ENCODE results near the gene EPHB1.
A peak's percentile ranks its signal among the peaks of the same experiment; 100 is the strongest.

EPHB1 gene

DNA sequence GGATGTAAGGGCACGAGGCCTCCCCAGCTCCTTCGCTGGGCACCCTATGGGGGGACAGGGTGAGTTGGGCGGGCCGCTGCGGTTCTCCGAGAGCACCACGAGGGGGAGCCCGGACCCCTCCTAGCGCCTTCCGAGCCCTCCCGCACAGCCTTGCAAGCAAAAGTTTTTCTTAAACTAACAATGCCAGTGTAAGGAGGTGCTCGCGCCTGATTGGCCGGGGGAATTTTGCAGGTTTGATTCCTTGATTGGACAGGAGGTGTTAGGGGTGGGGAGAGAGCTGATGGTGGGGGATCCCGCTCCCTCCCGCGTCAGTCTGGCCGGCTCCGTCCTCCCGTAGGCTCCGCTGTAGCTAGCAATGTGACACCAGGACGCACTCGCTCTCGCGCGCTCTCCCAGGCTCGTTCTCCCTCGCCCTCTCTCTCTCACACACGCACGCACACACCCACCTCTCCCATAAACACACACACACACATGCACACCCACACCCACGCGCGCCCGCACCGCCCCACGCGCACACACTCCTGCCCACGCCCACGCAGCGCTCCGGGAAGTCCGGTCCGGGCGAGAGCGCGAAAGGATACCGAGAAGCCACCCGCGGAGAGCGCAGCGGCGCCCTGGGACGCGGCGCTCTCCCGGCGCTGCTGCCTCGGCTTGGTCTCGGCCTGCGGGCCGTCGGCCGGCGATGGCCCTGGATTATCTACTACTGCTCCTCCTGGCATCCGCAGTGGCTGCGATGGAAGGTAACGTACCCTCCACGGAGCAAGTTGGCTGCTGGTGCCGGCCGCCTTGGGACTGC lies at the start of gene EPHB1:
EPHB1 (plus strand) TSS at position 311 of the 796 bp plus-strand sequence.
- DNase-seq (ENCODE audit: low spot score), result peak; percentile 91

DNA sequence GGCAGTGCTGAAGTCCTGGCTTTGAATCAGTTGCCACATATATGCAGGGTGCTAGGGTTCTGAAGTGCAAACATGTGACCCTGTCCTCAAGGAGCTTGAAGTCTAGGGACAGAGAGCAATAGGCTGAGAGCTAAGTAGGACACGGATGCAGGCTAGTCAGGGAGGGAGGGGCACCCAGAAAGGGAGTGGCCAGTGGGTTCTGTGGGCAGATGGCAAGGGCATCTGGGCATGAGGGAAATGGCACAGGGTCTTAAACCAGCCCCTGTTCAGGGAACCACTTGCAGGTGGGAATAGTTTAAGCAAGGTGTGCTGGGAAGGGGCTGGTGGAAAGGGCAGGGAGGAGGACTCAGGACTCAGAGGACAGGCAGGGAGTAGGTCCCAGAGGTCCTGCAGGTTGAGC lies 46.4 kb upstream of the EPHB1 start:
- DNase-seq (ENCODE audit: low spot score), result no peak

DNA sequence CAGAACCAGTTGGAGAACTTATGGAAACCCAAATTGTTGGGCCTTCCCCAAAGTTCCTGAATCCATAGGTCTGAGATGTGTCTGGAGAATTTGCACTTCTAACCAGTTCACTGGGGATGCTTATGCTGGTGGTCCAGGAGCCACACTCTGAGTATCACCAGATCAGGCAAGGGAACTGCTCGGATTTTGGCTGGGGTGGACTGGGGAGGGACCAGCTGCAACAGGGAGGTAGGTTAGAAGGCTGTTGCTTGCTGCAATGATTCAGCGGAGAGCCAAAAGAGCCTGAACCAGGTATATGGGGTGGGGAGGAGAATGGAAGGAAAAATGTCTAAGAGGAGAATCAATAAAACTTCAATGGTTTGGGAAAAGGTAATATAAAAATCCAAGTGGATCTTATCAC lies 45.9 kb upstream of the EPHB1 start:
- no peak for DNase-seq (ENCODE audit: low spot score)

- no peak for DNase-seq (ENCODE audit: low spot score)
These were observed 45.1 kb upstream of the EPHB1 start for GRCh38 chr3:134749802-134750553.

DNA sequence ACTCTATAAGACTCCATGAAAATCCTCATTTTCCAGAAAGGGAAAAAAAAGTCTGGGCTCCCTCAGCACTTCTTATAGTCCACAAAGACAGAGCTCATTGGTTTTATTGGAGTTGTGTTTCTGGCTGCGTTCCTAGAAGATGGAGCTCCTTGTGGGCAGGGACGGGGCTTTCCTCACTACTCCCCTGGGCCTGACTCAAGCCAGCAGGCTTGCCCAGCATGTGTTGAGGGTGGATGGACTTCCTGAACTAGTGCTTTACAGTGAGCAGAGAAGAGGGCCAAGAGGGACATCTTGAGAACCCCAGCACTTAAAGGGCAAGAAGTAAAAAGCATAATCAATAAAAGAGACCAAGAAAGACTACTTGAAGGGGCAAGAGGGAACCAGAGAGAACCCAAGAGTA lies 43.2 kb upstream of the EPHB1 start:
- DNase-seq (ENCODE audit: low spot score), result no peak

GRCh38 chr3:134752761-134753461 lies 42.1 kb upstream of the EPHB1 start:
- DNase-seq (ENCODE audit: low spot score), result no peak

DNA sequence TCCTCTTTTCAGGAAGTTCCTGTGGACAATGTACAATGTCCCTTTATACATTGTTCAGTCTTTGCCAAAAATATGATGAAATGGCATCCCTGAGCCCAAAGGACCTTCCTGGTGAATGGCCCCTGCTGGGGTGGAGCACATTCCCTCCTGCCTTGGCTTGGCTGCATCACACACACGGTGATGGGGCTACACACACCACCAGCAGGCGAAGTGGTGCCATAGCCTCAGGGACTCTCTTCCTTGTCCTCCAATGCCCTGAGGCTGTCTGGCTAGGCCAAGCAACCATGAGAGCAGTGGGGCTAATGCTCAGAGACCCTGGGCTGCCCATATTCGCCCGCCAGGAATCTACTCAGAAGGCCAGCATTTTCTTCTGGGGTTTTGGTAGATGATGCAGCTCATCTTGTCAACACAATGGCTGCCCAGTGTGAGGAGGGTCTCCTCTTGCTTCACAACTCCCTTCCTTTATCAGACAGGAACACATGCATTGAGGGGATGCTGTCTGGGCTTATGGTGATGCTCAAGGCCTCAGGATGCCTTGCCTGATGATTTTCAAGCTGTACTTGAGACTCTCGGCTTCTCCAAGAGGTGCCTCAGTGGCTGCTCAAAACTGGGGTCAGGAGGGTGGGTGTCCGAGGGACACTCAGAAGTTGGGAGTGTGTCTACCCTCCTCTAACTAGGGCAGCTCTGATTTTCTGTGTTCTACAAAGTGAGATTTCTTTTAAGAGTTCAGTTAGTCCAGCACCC lies 40.9 kb upstream of the EPHB1 start:
- no peak for DNase-seq (ENCODE audit: low spot score)

DNA sequence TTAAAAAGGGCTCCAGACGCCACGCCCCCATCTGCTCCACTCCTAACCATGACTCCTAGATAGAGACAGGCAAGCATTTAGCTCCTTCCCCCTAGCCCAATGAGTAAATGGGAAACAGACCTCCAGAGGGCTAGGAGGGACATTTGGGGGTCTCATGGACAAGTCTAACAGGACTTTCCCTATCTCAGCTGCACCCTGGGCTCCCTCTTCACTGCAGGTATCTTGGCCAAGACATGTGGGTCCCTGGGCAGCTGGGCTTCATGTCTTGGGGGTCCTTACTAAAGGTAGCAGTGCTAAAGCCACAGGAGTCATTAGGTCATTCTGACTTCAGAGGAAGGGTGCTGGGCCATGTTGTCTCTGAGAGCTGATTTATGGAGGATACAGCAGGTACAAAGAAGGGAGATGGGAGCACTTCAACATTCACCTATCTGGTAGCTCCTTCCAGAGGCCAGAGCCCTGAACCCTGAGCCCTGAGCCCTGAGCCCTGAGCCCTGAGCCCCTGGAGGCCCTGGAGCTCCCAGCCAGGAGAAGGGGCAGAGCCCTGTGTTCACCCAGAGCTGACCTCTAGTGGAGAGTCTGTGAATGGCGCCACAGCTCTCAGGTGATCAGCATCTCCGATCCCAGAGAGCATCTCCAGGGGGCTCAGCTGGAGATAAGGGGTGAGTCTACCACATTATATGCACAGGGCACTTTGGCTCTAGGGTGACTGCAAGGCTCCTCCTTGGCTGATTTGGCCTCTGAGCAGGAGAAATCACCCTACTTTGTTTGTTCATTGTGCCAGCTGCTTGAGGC lies 40.1 kb upstream of the EPHB1 start:
- DNase-seq (ENCODE audit: low spot score), result peak; percentile 59

GRCh38 chr3:134755821-134756220 lies 39.2 kb upstream of the EPHB1 start:
- no peak for DNase-seq (ENCODE audit: low spot score)

DNA sequence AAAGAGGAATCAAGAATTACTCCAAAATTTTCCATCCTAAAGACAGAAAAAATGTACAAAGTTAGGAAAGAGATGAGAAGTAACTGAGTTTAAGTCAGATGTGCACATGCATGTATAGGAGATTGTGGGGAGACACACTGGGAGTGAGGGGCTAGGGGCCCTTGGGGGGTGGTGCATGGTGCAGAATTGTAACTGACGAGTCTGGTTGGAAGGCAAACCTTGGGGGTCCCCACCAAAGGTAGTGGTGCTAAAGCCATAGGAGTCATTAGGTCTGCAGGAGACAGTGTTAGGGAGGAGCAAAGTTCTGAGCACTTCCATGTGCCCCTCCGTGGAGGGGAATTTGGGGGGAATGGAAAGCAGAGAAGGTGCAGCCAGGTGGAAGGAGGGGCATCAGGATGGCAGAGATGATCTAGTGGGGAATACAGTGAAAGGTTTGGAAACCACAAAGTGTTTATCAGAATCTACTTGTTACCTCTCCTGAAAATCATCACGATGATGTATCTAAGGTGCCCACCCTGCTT lies 37.5 kb upstream of the EPHB1 start:
- no peak for DNase-seq (ENCODE audit: low spot score)

- no peak for DNase-seq (ENCODE audit: low spot score)
These were observed 33.8 kb upstream of the EPHB1 start for GRCh38 chr3:134761213-134761612.

DNA sequence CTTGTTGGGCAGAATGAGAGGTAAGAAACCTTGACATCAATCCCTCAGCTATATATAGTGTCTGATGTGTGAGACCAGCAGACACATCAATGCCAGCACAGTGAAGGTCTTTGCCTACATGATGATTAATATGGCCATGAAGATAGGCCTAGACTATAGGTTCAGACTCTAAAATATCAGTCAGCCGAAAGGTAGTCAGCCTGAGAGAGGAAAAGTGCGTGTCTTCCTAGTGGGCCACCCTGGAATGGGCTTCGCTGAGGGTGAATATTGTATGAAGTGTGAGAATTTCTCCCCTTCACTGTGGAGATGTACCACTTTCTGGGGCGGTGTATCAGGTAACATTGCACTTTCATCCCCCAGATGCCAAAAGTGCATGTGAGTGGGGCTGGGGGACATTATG lies 33.0 kb upstream of the EPHB1 start:
- DNase-seq (ENCODE audit: low spot score), result no peak

- no peak for DNase-seq (ENCODE audit: low spot score)
These were observed 29.6 kb upstream of the EPHB1 start for GRCh38 chr3:134765468-134765867.

DNA sequence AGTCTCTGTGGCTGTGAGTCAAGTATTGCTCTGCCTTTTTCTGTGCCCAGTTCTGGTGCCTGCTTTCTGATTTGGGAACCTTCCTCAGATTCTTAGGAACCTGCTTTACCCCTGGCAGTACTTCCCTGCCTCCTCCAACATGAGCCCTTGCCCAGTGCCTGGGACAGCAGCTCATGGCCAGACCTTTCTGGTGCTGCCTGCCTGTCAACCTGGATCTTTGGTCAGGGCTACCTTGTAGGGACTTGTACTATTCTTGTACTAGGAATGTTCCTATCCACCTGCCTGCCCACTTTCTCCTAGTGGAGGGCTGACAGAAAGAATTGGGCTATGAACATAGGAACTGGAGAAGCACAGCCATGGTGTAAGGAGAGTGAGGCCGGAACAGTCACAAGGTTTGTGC lies 28.8 kb upstream of the EPHB1 start:
- DNase-seq (ENCODE audit: low spot score), result no peak

GRCh38 chr3:134768116-134768515 lies 26.9 kb upstream of the EPHB1 start:
- no peak for DNase-seq (ENCODE audit: low spot score)

GRCh38 chr3:134768837-134769236 lies 26.2 kb upstream of the EPHB1 start:
- DNase-seq (ENCODE audit: low spot score), result no peak

- no peak for DNase-seq (ENCODE audit: low spot score)
These were observed 25.7 kb upstream of the EPHB1 start for GRCh38 chr3:134769287-134769868.

GRCh38 chr3:134772011-134772410 lies 23.0 kb upstream of the EPHB1 start:
- DNase-seq (ENCODE audit: low spot score), result no peak

- no peak for DNase-seq (ENCODE audit: low spot score)
These were observed 22.5 kb upstream of the EPHB1 start for GRCh38 chr3:134772591-134772990.

GRCh38 chr3:134775831-134776230 lies 19.2 kb upstream of the EPHB1 start:
- DNase-seq (ENCODE audit: low spot score), result no peak

GRCh38 chr3:134776518-134776917 lies 18.5 kb upstream of the EPHB1 start:
- no peak for DNase-seq (ENCODE audit: low spot score)

Data from D341Med (cell line).